K562 (cell line): ENCODE results near the gene TYW3. TPM values are rescaled to one million over a fixed set of nuclear protein-coding genes. Genes with fewer than 3 reads are reported as not detected.
A peak's percentile ranks its signal among the peaks of the same experiment; 100 is the strongest.

Experiments
- ADNP ChIP-seq: fragments of 200-800 bp; sonication (Bioruptor generic); IDR thresholded peaks from 2 replicates; pipeline ENCODE4 v1.6.1; 2016; ENCODE audit warnings: missing genetic modification characterization, missing compliant biosample characterization
- ARID1B ChIP-seq: fragments of 450-650 bp; IDR thresholded peaks from 2 replicates; pipeline ENCODE4 v1.6.1; 2016; ENCODE audit warnings: antibody characterized with exemption, mild to moderate bottlenecking, inconsistent platforms
- CBFA2T2 ChIP-seq: fragments of 450-650 bp; conservative IDR thresholded peaks from 2 replicates; pipeline ENCODE4 v1.6.1; 2017; ENCODE audit warnings: mild to moderate bottlenecking
- CBX3 ChIP-seq, 2 experiments: IDR thresholded peaks; 1 replicate in 1 of 2; 2 replicates in 1 of 2; pipeline ENCODE4 v1.6.1; 2012; ENCODE audit warnings: inconsistent platforms in 2 of 2, low read length in 2 of 2, borderline replicate concordance in 1 of 2, control low read depth in 1 of 2
- CREB1 ChIP-seq, 2 experiments: sonication (generic) in 1 of 2; formaldehyde crosslinking in 1 of 2; IDR thresholded peaks; 2 replicates each; pipeline versions ENCODE4 v1.6.1 to v1.8.0; 2012 to 2022; ENCODE audit warnings: inconsistent platforms in 1 of 2, mild to moderate bottlenecking in 1 of 2, missing genetic modification reagents in 1 of 2, moderate library complexity in 1 of 2
- ETV5 ChIP-seq: sonication (generic); formaldehyde crosslinking; IDR thresholded peaks from 2 replicates; pipeline ENCODE4 v1.4.0; 2020; ENCODE audit warnings: low read depth, mild to moderate bottlenecking, missing genetic modification reagents
- HNRNPK ChIP-seq: fragments of 200-400 bp; formaldehyde crosslinking; IDR thresholded peaks from one replicate; pipeline ENCODE4 v1.6.1; 2018; ENCODE audit warnings: mild to moderate bottlenecking, low read depth, low read length; ENCODE audit not compliant: poor library complexity, severe bottlenecking
- MNT ChIP-seq, 2 experiments: fragments of 450-650 bp; conservative IDR thresholded peaks; 2 replicates each; pipeline ENCODE4 v1.6.1; 2017; ENCODE audit warnings: mild to moderate bottlenecking in 2 of 2, moderate library complexity in 2 of 2
- MTA2 ChIP-seq: fragments of 450-650 bp; IDR thresholded peaks from 2 replicates; pipeline ENCODE4 v1.6.1; 2016; ENCODE audit warnings: low read depth
- MTA3 ChIP-seq: fragments of 450-650 bp; formaldehyde crosslinking; IDR thresholded peaks from 2 replicates; pipeline ENCODE4 v1.6.1; 2017; ENCODE audit warnings: mild to moderate bottlenecking, borderline replicate concordance
- NFYB ChIP-seq: IDR thresholded peaks from 2 replicates; pipeline ENCODE4 v1.6.1; 2011; ENCODE audit warnings: mild to moderate bottlenecking, moderate library complexity; ENCODE audit not compliant: insufficient read length; ENCODE audit errors: extremely low read depth
- SMC3 ChIP-seq: conservative IDR thresholded peaks from 2 replicates; pipeline ENCODE4 v1.6.1; 2011; ENCODE audit warnings: low read depth, low read length, improper control_type of control experiment; ENCODE audit not compliant: insufficient read depth
- SRF ChIP-seq, 2 experiments: fragments of 250-450, 450-650 bp in 1 of 2; sonication (Bioruptor Pico) in 1 of 2; sonication (generic) in 1 of 2; formaldehyde crosslinking; IDR thresholded peaks; 2 replicates each; pipeline versions ENCODE4 v1.5.0 to v1.5.1; 2020 to 2022; ENCODE audit warnings: mild to moderate bottlenecking in 1 of 2, missing genetic modification reagents in 1 of 2
- U2AF1 ChIP-seq: fragments of 200-400 bp; formaldehyde crosslinking; optimal IDR thresholded peaks from 2 replicates; pipeline ENCODE3; 2017; ENCODE audit warnings: mild to moderate bottlenecking, low read depth, low read length, moderate library complexity
- ZC3H4 ChIP-seq: sonication (generic); formaldehyde crosslinking; IDR thresholded peaks from 2 replicates; pipeline ENCODE4 v1.9.0; 2021; ENCODE audit warnings: missing genetic modification reagents, borderline replicate concordance
- ZFP30 ChIP-seq: fragments of 250-450 bp; sonication (Bioruptor Pico); IDR thresholded peaks from 2 replicates; pipeline ENCODE4 v1.8.0; 2022; ENCODE audit warnings: moderate library complexity, mild to moderate bottlenecking, inconsistent platforms, borderline replicate concordance
- ZNF124 ChIP-seq: sonication (generic); formaldehyde crosslinking; IDR thresholded peaks from 2 replicates; pipeline ENCODE4 v1.8.1; 2022; ENCODE audit warnings: missing genetic modification reagents
- ZNF224 ChIP-seq: sonication (generic); formaldehyde crosslinking; IDR thresholded peaks from 2 replicates; pipeline ENCODE4 v1.8.0; 2022; ENCODE audit warnings: mild to moderate bottlenecking, missing genetic modification reagents
- ZNF668 ChIP-seq: fragments of 250-450 bp; sonication (Bioruptor Pico); IDR thresholded peaks from 2 replicates; pipeline ENCODE4 v1.8.0; 2022; ENCODE audit warnings: mild to moderate bottlenecking, inconsistent platforms
- polyA plus RNA-seq, 8 experiments: library from polyadenylated mRNA; depleted of rRNA in 4 of 8; stranded (reverse) in 5 of 8; unstranded in 3 of 8; fragments of >200 nt; fragmentation: Nextera tagmentation in 2 of 8; fragmentation: Illumina TruSeq in 1 of 8; extraction: Ambion mirVana in 2 of 8; extraction: Trizol in 1 of 8; gene quantifications; 2 replicates each; pipeline versions ENCODE4 v1.2.1 to v1.2.3, GENCODE V29; 2011 to 2014; ENCODE audit warnings: inconsistent platforms in 1 of 8, missing spikeins in 1 of 8
- total RNA-seq, 7 experiments: library from RNA; depleted of rRNA in 6 of 7; stranded (reverse); fragments of >200 nt in 6 of 7; fragmentation: Illumina TruSeq in 2 of 7; extraction: Trizol in 2 of 7; gene quantifications; 2 replicates each; pipeline versions ENCODE4 v1.2.1 to v1.2.3, GENCODE V29; 2011 to 2021; ENCODE audit warnings: low replicate concordance in 1 of 7
- TF ChIP-seq, protein P1 (sequence below): fragments of 450-650 bp; formaldehyde crosslinking; IDR thresholded peaks from 2 replicates; pipeline ENCODE4 v1.4.0; 2022; ENCODE audit warnings: missing genetic modification characterization
- TF ChIP-seq, protein P2 (sequence below): IDR thresholded peaks from 3 replicates; pipeline ENCODE4 v1.6.1; 2011; ENCODE audit warnings: borderline replicate concordance, mild to moderate bottlenecking; ENCODE audit not compliant: insufficient read length, insufficient read depth
- TF ChIP-seq, protein P3 (sequence below): fragments of 250-450 bp; sonication (Bioruptor Pico); IDR thresholded peaks from 2 replicates; pipeline ENCODE4 v1.8.0; 2021; ENCODE audit warnings: mild to moderate bottlenecking, moderate library complexity

TYW3 gene
- total and polyA plus RNA-seq, 9 of the 15 experiments (the other 6 are each of a cell fraction or from before 2014, with no cell fraction given): 22.0 to 54.0 (median 41.1) TPM

GRCh38 chr1:74729741-74730478, 3.0 kb upstream of the TYW3 start (continued):
- TF ChIP-seq MNT (conservative IDR thresholded peaks at IDR 0.05) (no peak), NFYB (no peak), CREB1 (IDR thresholded peaks at IDR 0.05) (no peak), CREB1 (CRISPR knock-in tag; IDR thresholded peaks at IDR 0.05) (no peak), CBFA2T2 (peak; percentile 48; the same call in 1 of the 2 replicates), U2AF1 (no peak), ETV5 (CRISPR knock-in tag) (no peak), MTA3 (0 out of 2 replicates have a peak, but pooled peaks have one; percentile 45), ZNF124 (CRISPR knock-in tag) (no peak), SMC3 (no peak), ZNF224 (CRISPR knock-in tag) (no peak), ZFP30 (CRISPR knock-in tag) (no peak), MTA2 (peak; percentile 41; the same call in 1 of the 2 replicates), ADNP (no peak), CBX3 (IDR thresholded peaks at IDR 0.05; ENCODE audit: borderline replicate concordance in 1 of 2, low read length in 2 of 2) (no peak), ARID1B (peak; percentile 86), SRF (CRISPR knock-in tag; IDR thresholded peaks at IDR 0.05) (no peak), ZC3H4 (CRISPR knock-in tag) (no peak), HNRNPK (no peak), ZNF668 (CRISPR knock-in tag) (no peak)
- TF ChIP-seq, protein P1, sequence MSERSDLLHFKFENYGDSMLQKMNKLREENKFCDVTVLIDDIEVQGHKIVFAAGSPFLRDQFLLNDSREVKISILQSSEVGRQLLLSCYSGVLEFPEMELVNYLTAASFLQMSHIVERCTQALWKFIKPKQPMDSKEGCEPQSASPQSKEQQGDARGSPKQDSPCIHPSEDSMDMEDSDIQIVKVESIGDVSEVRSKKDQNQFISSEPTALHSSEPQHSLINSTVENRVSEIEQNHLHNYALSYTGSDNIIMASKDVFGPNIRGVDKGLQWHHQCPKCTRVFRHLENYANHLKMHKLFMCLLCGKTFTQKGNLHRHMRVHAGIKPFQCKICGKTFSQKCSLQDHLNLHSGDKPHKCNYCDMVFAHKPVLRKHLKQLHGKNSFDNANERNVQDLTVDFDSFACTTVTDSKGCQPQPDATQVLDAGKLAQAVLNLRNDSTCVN (CRISPR knock-in tag): no peak
- TF ChIP-seq, protein P2, sequence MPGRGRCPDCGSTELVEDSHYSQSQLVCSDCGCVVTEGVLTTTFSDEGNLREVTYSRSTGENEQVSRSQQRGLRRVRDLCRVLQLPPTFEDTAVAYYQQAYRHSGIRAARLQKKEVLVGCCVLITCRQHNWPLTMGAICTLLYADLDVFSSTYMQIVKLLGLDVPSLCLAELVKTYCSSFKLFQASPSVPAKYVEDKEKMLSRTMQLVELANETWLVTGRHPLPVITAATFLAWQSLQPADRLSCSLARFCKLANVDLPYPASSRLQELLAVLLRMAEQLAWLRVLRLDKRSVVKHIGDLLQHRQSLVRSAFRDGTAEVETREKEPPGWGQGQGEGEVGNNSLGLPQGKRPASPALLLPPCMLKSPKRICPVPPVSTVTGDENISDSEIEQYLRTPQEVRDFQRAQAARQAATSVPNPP: no peak
- TF ChIP-seq, protein P3, sequence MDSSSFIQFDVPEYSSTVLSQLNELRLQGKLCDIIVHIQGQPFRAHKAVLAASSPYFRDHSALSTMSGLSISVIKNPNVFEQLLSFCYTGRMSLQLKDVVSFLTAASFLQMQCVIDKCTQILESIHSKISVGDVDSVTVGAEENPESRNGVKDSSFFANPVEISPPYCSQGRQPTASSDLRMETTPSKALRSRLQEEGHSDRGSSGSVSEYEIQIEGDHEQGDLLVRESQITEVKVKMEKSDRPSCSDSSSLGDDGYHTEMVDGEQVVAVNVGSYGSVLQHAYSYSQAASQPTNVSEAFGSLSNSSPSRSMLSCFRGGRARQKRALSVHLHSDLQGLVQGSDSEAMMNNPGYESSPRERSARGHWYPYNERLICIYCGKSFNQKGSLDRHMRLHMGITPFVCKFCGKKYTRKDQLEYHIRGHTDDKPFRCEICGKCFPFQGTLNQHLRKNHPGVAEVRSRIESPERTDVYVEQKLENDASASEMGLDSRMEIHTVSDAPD (CRISPR knock-in tag): no peak
